Vagina (tissue), 2 donors: ENCODE data around the gene ACAD10.
"Not testable (repeated sequence)": the region's sequence is repeated elsewhere in the genome, so short reads cannot be mapped to it uniquely, and the experiment has no call there.

Source experiments
- POLR2AphosphoS5 ChIP-seq, 2 donors: sonication (generic); formaldehyde crosslinking; IDR thresholded peaks; one replicate each; pipeline ENCODE4 v1.9.0; 2017; ENCODE audit warnings: antibody characterized with exemption in 2 of 2, mild to moderate bottlenecking in 2 of 2, low read depth in 1 of 2; ENCODE audit not compliant: insufficient read depth in 1 of 2
- TF ChIP-seq, protein P1 (sequence below), 3 experiments: fragments of 450-650 bp in 2 of 3; fragments of 200-600 bp in 1 of 3; sonication (generic) in 1 of 3; IDR thresholded peaks; one replicate each; pipeline ENCODE4 v1.5.1; 2017 to 2019; ENCODE audit warnings: antibody characterized with exemption in 3 of 3, mild to moderate bottlenecking in 2 of 3, moderate library complexity in 2 of 3

DNA sequence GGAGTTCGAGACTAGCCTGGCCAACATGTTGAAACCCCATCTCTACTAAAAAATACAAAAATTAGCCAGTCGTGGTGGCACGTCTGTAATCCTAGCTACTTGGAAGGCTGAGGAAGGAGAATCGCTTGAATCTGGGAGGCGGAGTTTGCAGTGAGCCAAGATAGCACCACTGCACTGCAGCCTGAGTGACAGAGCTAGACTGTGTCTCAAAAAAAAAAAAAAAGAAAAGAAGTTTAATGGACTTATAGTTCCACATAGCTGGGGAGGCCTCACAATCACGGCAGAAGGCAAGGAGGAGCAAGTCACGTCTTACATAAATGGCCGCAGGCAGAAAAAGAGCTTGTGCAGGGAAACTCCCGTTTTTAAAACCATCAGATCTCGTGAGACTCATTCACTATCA lies 77.7 kb downstream of the ACAD10 start:
- TF ChIP-seq, protein P1, sequence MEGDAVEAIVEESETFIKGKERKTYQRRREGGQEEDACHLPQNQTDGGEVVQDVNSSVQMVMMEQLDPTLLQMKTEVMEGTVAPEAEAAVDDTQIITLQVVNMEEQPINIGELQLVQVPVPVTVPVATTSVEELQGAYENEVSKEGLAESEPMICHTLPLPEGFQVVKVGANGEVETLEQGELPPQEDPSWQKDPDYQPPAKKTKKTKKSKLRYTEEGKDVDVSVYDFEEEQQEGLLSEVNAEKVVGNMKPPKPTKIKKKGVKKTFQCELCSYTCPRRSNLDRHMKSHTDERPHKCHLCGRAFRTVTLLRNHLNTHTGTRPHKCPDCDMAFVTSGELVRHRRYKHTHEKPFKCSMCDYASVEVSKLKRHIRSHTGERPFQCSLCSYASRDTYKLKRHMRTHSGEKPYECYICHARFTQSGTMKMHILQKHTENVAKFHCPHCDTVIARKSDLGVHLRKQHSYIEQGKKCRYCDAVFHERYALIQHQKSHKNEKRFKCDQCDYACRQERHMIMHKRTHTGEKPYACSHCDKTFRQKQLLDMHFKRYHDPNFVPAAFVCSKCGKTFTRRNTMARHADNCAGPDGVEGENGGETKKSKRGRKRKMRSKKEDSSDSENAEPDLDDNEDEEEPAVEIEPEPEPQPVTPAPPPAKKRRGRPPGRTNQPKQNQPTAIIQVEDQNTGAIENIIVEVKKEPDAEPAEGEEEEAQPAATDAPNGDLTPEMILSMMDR (IDR thresholded peaks at IDR 0.05) = not testable (repeated sequence)
- not testable (repeated sequence) for TF ChIP-seq POLR2AphosphoS5 (IDR thresholded peaks at IDR 0.05; ENCODE audit: insufficient read depth in 1 of 2, low read depth in 1 of 2)
